Embryonic facial prominence (tissue), 1 donor: Measurements from ENCODE around the gene FXYD5.

Source experiments
- DNase-seq: peaks from one replicate; pipeline ENCODE4 v3.0.0-alpha.2; 2016; ENCODE audit errors: extremely low spot score

FXYD5 gene

DNA sequence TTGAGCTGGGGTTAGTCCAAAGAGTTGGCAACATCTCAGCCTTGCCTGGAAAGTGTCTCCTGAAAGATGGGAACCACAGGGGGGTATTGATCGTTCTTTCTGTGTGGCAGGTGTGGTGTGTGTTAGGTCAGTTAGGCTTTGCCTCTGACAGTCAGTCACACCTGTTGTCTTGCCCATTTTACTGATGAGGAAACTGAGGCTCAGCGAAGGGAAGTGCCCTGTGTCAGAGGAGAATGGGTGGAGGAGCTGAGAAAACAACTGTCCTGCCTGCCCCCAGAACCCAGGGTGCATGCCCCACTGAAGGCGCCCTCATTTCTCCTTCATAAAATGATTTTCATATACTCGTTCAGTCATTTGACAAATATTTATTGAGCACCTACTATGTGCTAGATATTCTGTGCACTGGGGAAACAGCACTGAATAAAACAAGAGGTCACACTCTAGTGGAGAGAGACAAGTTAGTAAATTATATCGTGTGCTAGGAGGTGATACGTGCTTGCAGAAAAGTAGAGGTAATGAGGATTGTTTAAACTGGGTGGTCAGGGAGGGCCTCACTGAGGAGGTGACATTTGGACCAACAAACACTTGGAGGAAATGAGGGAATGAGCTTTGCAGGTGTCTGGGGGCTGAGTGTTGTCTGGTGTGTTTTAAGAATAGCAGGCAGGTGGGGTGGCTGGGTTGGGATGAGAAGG is 1.6 kb downstream of the FXYD5 start:
- peak; percentile 5 for DNase-seq

DNA sequence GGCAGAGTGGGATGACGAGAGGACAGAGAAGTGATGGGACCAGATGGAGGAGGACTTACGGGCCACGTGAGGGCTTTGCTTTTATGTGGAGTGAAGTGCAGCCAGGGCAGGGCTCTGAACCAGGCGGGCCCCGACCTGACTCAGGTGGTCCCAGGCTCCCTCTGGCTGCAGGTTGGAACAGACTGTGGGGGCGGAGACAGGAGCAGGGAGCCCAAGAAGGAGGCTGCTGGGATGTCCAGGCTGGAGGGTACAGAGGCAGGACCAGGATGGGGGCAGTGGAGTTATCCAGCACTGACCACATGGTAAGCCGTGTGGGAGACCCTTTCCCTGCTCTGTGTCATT is 2.1 kb downstream of the FXYD5 start:
- DNase-seq = no peak

DNA sequence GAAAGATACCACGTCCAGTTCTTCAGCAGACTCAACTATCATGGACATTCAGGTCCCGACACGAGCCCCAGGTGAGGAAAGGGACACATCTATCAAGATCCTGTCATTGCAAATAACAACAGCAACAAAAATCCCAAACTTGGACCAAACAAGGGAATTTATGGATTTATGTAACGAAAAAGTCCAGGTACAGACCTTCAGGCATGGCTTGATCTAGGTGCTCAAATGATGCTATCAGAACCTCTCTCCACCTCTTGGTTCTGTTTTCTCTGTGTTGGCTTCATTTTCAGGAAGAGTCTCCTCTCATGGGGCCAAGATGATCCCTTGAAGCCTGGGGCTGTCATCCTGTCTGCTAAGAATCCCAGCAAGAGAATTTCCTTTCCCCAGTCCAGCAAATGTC is 2.9 kb downstream of the FXYD5 start:
- DNase-seq = no peak

DNA sequence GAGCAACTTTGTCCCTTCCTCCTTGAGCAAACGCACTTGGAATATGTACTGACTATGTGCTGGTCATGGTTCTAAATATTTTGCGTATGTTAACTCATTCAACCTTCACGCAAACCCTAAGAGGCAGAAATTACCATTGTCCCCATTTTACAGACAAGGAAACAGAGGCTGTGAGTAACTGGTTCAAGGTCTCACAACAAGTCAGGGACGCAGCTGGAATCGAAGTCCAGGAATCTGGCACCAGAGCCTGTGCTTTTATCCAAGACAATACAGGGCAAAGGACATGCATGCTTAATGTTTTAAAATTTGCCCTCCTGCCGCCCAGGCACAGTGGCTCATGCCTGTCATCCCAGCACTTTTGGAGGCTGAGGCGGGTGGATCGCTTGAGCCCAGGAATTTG is 5.1 kb downstream of the FXYD5 start:
- no peak for DNase-seq

DNA sequence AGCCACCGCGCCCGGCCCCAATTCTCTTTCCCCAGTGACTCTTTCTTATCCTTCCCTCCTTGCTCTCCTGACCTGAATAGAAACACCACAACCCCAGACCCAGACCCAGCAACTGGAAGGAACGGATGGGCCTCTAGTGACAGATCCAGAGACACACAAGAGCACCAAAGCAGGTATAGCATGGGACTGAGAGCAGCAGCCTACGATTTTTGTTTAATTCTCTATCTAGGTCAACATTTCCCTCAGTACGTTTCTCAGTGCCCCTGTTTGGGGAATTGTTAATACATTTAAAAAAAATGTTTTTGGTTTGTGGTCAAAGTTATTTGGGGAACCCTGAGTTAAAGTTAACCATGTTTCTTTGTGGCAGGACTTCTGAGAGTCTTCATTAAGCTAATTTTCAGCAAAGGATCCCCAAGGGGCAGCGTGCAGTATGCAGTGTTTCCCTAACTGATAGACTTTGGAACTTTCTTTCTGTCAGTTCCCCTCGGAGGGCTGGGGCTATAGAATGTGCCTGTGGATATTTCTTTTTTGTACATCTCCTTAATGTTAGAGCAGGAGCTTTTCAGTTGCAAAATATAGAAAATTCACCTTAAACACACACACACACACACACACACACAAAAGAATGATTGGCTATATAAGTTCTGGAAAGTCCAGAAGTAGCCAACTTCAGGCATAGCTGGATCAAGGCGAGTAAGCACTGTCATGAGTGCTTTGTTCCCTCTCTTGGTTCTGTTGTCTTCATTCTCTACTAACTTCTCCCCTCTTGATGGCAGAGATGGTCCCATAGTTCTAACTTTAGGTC is 6.3 kb downstream of the FXYD5 start:
- DNase-seq = no peak

DNA sequence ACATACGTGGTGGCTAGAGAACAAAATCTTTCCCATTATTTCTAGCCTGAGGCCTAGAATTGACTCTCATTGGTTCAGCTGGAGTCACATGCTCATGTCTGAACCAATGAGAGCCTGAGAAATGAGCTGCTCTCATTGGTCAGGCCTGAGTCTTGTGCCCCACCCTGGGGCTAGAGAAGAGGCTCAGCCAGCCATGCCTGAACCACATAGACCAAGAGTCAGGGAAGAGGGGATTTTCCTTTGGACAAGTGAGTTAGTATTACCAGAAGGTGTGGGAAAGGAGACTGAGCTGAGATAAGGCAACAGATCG is 6.9 kb downstream of the FXYD5 start:
- no peak for DNase-seq

DNA sequence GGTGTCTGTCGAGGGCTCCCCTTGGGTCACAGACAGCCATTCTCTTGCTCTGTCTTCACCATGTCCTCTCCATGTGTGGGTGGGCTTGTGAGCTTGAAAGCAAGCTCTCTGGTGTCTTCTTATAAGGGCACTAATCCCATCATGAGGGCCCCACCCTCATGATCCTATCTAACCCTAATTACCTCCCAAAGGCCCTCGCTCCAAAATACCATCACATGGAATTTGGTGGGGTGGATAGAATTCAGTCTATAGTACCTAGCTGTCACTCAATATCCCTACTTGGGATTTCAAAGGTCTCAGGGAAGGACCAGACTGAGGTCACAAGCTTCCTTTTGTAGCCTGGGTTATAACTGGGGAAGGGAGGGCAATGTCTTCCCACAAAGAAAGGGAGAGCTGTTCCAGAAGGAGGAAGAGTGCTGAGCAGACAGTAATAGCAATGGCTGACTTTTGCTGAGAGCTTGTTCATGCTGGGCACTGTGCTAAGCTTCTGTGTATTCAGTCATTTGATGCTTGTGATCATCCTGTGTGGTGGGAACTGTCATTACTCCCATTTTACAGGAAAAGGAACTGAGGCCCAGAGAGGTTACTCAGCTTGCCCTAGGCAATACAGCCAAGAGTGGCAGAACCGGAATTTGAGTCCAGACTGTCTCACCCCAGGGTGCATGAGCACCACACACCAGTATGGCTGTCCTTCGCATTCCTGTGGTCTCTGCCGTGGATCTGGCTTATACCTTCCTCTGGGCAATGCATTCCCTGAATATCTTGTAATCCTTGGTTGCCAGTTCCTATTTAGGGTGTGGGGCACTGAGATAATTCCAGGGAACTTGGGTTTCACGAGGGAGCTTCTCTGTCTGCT is 8.2 kb downstream of the FXYD5 start:
- DNase-seq = no peak

DNA sequence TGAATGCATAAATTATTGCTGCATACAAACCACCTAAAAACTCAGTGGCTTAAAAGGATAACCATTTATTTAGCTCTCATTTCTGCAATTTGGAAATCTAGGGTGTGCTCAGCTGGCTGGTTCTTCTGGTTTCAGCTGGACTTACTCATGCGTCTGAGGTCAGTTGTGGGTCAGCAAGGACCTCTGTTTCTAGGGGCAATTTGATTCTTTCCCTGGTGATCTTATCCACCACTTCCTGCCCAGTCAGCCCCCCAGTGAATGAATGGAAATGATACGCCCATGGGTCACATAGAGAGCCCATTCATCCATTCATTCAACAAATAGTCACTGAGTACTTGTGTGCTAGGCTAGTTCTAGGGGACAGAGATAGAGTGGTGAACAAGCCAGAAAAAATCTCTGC is 9.9 kb downstream of the FXYD5 start:
- DNase-seq = no peak

DNA sequence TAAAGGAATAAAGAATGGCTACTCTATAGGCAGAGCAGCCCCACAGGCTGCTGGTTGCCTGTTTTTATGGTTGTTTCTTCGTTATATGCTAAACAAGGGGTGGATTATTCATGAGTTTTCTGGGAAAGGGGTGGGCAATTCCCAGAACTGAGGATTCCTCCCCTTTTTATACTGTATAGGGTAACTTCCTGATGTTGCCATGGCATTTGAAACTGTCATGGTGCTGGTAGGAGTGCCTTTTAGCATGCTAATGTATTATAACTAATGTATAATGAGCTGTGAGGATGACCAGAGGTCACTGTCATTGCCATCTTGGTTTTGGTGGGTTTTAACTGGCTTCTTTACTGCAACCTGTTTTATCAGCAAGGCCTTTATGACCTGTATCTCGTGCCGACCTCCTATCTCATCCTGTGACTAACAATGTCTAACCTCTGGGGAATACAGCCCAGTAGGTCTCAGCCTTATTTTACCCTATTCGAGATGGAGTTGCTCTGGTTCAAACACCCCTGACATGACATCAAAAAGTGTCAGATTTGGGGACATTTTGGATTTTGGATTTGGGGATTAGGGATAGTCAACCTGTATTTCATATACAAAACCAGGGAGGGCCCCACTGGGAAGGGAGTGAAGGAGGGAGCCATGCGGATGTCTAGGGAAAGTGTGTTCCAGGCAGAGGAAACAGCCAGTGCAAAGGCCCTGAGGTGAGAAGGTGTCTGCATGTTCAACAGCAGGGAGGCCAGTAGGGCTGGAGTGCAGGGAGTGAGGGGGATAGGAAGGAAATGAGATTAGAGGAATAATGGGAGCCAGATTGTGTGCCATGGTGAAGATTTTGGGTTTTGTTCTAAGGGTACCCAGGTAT is 10.9 kb downstream of the FXYD5 start:
- DNase-seq = no peak

DNA sequence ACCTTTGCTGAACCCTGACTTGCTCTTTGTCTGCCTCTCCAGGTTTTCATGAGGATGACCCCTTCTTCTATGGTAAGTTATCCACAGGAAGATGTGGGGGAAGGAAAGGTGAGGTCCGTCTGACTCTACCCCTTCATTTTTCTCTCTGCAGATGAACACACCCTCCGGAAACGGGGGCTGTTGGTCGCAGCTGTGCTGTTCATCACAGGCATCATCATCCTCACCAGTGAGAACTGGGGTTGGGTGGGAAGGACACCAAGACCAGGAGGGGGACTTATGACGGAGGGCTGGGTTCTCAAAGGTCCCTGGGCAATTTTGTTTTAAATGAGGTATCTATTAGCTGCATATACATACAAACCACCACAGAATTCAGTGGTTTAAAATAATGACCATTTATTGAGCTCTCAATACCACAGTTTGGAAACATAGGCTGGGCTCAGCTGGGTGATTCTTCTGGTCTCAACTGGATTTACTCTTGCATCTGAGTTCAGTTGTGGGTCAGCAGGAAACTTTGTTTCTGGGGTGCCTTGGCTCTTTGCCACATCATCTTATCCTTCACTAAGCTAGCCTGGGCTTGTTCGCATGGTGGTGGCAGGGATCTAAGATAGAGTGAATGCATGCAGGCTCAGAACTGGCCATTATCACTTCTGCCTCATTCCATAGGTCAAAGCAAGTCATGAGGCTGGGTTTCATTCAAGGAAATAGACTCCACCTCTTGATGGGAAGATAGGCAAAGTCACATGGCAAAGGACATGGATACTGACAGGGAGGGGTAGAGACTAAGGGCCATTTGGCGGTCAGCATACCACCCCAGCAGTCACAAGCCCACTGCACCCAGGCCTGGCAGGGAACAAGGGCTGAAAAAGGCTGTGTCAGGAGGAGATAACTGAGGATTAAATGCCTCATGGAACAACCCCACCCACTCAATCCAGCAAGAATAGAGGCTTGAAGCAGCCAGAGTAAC is 11.8 kb downstream of the FXYD5 start:
- no peak for DNase-seq

DNA sequence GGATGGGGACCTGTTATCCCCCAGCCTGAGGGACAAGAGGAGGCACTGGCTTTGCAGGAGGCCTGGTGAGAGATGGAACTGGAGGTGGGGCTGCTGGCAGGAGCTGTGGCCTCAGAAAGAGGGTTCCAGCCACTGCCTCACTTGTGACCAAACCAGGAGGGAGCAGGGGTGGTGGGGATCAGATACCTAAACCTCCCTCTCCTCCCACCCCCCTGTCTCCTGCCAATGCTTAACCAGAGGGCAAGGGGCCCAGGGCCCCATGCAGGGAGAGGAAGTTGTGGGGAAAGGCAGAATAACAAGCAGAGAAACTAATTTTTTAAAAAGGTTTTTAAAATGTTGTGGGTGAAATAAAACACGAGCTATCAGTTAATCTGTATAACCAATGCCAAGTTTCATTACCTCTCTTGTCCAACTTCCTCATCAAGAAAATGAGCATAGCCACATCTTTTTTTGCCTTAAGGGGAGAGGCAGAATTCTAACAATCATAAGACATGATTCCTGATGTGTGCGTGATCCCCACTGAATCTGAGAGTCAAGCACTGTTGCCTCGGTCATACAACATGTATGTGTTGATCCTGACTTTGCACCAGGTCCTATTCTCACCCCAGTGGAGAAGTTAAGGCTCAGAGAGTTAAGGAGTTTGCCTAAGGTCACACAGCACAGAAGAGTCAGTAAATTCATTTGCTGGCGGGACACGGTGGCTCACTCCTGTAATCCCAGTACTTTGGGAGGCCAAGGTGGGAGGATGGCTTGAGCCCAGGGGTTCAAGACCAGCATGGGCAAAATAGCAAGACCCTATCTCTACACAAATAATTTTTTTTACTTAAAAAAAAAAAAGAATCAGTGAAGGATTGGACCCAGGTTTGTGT is 12.9 kb downstream of the FXYD5 start:
- DNase-seq = no peak

DNA sequence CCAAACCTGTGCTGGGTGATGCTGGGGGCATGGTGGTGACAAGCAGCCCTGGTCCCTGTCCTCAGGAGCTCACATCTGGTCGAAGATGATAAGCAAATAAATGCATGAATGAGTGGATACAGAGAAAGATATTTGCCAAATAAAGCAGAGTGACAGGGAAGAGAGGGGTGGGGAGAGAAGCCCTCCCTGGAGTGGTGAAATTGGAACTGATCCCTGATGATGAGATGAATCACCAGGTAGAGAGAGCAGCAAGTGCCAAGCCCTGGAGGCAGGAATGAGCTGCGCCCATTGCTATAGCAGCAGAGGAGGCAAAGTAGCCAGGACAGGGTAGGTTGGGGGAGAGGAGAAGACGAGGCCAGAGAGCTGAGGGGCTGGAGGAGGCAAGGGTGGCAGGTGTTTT is 13.7 kb downstream of the FXYD5 start:
- no peak for DNase-seq

DNA sequence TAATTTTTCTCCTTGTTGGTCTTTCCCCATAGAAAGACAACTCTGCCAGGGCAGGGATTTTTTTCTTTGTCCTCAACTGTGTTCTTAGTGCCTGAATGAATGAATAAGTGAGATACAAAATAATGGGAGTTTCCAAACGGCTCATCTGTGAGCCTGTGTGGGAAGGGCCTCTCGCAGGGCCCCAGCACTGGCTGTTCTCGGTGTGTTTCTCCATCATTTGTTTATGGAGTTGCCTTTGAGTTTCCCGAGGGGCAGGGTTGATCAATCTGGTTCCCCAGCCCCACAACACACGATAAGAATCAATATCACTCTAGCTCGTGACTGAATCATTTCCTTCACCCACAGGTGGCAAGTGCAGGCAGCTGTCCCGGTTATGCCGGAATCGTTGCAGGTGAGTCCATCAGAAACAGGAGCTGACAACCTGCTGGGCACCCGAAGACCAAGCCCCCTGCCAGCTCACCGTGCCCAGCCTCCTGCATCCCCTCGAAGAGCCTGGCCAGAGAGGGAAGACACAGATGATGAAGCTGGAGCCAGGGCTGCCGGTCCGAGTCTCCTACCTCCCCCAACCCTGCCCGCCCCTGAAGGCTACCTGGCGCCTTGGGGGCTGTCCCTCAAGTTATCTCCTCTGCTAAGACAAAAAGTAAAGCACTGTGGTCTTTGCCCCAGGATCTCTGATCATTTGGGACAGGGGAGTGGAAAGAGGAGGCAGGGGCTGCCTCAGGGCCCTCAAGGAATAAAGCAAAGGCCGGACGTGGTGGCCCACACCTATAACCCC is 14.9 kb downstream of the FXYD5 start:
- no peak for DNase-seq

DNA sequence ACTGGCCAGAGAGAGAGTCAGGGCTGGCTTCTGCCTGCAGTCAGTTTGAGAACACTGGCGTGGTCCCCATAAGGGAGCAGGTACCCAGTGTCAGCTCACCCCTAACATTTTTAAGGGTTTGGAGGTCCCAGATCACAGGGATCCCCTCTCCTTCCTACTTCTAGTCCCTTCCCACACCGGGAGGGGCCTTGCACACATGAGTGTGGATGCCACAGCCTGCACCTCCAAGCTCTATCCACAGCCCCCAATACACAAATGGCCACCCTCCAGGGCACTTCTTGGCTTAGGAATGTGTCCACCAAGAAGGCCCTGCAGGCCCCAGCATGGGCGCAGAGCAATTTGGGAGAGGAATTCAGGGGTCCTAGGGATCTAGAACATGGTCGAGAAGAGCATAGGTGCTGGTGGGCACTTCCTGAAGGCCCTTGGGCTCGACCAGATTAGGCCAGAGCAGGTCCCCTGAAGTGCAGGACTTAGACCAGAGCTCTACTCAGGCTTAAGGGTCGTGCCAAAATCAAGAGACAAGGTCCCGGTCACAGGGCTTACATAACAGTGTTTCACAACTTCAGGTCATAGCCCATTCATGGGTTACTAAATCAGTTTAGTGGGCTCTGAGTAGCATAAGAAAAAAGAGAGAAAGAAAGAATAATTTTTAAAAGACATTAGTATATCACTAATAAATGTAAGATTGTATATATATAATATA is 16.0 kb downstream of the FXYD5 start:
- no peak for DNase-seq

DNA sequence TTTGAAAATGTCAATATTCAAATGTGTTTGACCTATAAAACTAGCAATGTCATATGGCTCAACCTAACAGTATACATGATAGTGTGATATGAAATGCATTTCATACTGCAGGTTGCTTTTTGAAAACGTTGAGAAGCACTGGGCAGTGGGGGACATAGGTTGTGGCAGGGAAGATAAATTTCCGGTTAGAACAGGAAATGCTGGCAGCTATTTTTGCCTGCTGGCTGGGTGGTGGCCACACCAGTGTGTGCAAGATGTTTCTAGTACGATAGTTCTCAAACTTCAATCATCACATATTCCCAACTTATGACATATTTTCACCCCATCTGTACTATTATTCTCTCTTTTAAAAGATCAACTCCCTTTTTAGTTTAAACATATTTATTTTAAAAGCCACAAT is 17.2 kb downstream of the FXYD5 start:
- no peak for DNase-seq

DNA sequence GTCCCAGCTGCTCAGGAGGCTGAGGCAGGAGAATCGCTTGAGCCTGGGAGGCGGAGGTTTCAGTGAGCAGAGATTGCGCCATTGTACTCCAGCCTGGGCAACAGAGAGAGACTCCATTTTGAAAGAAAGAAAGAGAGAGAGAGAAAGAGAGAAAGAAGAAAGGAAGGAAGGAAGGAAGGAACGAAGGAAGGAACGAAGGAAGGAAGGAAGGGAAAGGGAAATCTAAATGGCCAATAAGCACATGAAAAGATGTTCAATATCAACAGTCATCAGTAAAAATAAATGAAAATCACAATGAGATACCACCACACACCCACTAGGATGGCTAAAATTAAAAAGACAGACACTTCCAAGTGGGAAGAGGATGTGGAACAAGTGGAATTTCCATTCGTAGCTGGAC is 19.7 kb downstream of the FXYD5 start:
- no peak for DNase-seq

DNA sequence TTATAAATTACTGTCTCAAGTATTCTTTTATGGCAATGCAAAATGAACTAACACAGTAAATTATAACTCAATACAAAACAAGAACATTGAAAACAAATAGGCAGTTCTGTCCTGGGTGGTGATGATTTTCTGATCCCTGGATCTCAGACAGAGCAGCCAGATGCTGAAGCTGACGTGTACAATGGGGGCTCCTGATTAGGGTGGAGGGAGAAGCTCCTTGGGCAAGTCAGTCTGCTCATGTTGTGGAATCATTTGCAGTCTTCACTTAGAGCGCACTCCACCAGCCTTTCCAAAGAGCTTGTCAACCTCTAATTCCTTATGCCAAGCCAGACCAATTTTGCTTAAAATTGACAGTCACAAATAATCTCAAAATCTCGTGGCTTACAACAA is 21.6 kb downstream of the FXYD5 start:
- no peak for DNase-seq
